Tibial artery (tissue), 4 donors: ENCODE measurements around the gene NEDD4L.

Experiments used
- DNase-seq, 2 donors: peaks; one replicate each; pipeline ENCODE4 v3.0.0-alpha.2; 2019
- H3K27ac ChIP-seq, 2 donors: fragments of 200-600 bp; sonication (generic) in 1 of 2; 1 replicate in 1 of 2; 2 replicates in 1 of 2; pipeline ENCODE4 v1.5.1; 2018 to 2019; ENCODE audit warnings: mild to moderate bottlenecking in 1 of 2
- H3K27me3 ChIP-seq, 2 donors: fragments of 200-600 bp; sonication (generic) in 1 of 2; one replicate each; pipeline versions ENCODE4 v1.5.1 to v1.6.0; 2016 to 2019
- H3K36me3 ChIP-seq, 3 donors: fragments of 200-600 bp; sonication (generic) in 2 of 3; one replicate each; pipeline ENCODE4 v1.5.1; 2016 to 2019; ENCODE audit warnings: mild to moderate bottlenecking in 2 of 3
- H3K4me1 ChIP-seq, 4 donors: fragments of 200-600 bp; sonication (generic) in 2 of 4; 1 replicate in 3 of 4; 2 replicates in 1 of 4; pipeline ENCODE4 v1.5.1; 2016 to 2019
- H3K4me3 ChIP-seq, 2 donors: fragments of 200-600 bp; sonication (generic) in 1 of 2; 1 replicate in 1 of 2; 2 replicates in 1 of 2; pipeline ENCODE4 v1.5.1; 2018 to 2019; ENCODE audit warnings: mild to moderate bottlenecking in 2 of 2
- H3K9me3 ChIP-seq, 3 donors: fragments of 200-600 bp; sonication (generic) in 1 of 3; one replicate each; pipeline ENCODE4 v1.5.1; 2016 to 2019
- intact Hi-C: fragments of 100-400 bp; cut with DNase I; formaldehyde crosslinking; loops from one replicate; pipeline ENCODE4 v1.15.0; 2023; ENCODE audit warnings: low total_unique reads
- TF ChIP-seq, protein P1 (sequence below), 2 experiments: fragments of 200-600 bp in 1 of 2; fragments of 450-650 bp in 1 of 2; IDR thresholded peaks; one replicate each; pipeline ENCODE4 v1.5.1; 2017 to 2019; ENCODE audit warnings: antibody characterized with exemption in 2 of 2, mild to moderate bottlenecking in 1 of 2, moderate library complexity in 1 of 2

NEDD4L gene

GRCh38 chr18:58391231-58391825, 347.3 kb downstream of the NEDD4L start:
- Histone ChIP-seq H3K27me3 (no peaks in the 10 kb centered on the region), H3K36me3 (peaks cover 0 to 53% (median 0%) of the 10 kb centered on the region in 3 donors), H3K27ac (no peak overlapping the region), H3K9me3 (no peaks in the 10 kb centered on the region), H3K4me3 (no peak overlapping the region), H3K4me1 (no peaks in the 10 kb centered on the region)
- intact Hi-C loops = no loop called here
- TF ChIP-seq, protein P1, sequence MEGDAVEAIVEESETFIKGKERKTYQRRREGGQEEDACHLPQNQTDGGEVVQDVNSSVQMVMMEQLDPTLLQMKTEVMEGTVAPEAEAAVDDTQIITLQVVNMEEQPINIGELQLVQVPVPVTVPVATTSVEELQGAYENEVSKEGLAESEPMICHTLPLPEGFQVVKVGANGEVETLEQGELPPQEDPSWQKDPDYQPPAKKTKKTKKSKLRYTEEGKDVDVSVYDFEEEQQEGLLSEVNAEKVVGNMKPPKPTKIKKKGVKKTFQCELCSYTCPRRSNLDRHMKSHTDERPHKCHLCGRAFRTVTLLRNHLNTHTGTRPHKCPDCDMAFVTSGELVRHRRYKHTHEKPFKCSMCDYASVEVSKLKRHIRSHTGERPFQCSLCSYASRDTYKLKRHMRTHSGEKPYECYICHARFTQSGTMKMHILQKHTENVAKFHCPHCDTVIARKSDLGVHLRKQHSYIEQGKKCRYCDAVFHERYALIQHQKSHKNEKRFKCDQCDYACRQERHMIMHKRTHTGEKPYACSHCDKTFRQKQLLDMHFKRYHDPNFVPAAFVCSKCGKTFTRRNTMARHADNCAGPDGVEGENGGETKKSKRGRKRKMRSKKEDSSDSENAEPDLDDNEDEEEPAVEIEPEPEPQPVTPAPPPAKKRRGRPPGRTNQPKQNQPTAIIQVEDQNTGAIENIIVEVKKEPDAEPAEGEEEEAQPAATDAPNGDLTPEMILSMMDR (IDR thresholded peaks at IDR 0.05) = no peak
- DNase-seq = no peak

DNA sequence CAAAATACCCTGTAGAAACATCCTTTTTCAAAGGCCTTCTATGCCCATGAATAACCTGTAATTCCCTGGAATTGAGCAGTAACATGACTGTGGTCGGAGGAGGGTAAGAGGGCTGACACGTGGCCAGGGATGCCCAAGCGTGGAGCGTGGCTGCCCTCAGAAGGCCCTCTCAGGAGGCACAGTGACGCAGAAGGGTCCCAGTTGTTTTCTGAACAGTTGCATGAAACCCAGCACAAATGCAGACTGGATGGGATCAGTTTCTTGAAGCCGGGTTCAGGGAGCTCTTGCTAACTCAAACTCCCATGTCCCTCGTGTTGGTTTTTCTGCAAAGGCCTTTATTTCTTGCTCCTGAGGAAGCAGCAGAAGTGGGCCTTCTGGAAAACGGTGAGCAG, 347.9 kb downstream of the NEDD4L start:
- no peak overlapping the region for H3K27ac ChIP-seq
- H3K4me3 ChIP-seq = no peak overlapping the region
- H3K9me3 ChIP-seq = no peaks in the 10 kb centered on the region
- no peaks in the 10 kb centered on the region for H3K4me1 ChIP-seq
- H3K36me3 ChIP-seq = peaks cover 0 to 47% (median 0%) of the 10 kb centered on the region in 3 donors
- intact Hi-C loops = no loop called here
- DNase-seq = peak in 1 of 2 donors; percentile 38
- TF ChIP-seq, protein P1 (IDR thresholded peaks at IDR 0.05) = no peak
- H3K27me3 ChIP-seq = no peaks in the 10 kb centered on the region

DNA sequence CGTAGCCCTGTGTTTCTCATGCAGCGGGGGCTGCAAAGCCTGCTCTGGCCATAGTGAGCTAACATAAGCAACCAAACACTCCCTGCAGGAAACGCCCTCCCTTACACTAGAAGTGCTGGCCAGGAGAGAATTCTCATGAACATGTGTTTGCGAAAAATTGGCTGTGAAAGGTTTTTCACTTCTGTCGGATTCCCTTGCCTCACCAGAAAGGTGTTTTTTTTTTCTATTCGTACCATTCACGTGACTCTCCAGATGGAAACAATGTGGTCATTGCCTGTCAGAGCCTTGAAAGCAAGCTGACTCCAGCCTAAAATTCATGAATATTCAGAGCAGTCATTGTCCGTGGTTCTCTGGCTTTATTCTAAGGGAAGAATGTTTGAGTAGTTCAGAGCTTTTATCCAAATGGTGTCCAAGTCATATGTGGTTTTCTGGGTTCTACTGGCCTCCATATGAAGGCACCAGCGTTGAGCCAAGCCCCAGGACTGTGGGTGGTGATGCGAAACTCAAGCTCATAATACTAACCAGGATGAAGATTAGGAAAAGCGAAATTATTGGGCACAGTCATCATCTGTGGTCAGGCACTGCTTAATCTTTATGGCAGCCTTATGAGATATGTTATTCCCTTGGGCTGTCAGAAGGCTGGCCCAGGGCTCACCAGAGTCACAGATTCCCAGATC, 348.4 kb downstream of the NEDD4L start:
- Histone ChIP-seq H3K4me3 (no peak overlapping the region), H3K27me3 (no peaks in the 10 kb centered on the region), H3K36me3 (peaks cover 0 to 46% (median 0%) of the 10 kb centered on the region in 3 donors), H3K27ac (no peak overlapping the region), H3K4me1 (no peaks in the 10 kb centered on the region), H3K9me3 (no peaks in the 10 kb centered on the region)
- TF ChIP-seq, protein P1 (IDR thresholded peaks at IDR 0.05) = no peak
- no peak for DNase-seq
- intact Hi-C loops = no loop called here

- Histone ChIP-seq H3K36me3 (peaks cover 0 to 46% (median 0%) of the 10 kb centered on the region in 3 donors), H3K27ac (no peak overlapping the region)
- TF ChIP-seq, protein P1 (IDR thresholded peaks at IDR 0.05) = no peak
These were observed 349.3 kb downstream of the NEDD4L start for GRCh38 chr18:58393295-58393694.

GRCh38 chr18:58394046-58394445, 350.0 kb downstream of the NEDD4L start:
- H3K27ac ChIP-seq = no peak overlapping the region
- DNase-seq = peak in 1 of 2 donors; percentile 16

More at GRCh38 chr18:58393295-58393694, 349.3 kb downstream of the NEDD4L start:
- H3K4me3 ChIP-seq = no peak overlapping the region
- intact Hi-C loops = no loop called here
- DNase-seq = peak in 1 of 2 donors; percentile 5
- H3K4me1 ChIP-seq = no peaks in the 10 kb centered on the region
- H3K27me3 ChIP-seq = no peaks in the 10 kb centered on the region
- no peaks in the 10 kb centered on the region for H3K9me3 ChIP-seq

More at GRCh38 chr18:58394046-58394445, 350.0 kb downstream of the NEDD4L start:
- intact Hi-C loops = no loop called here
- H3K9me3 ChIP-seq = no peaks in the 10 kb centered on the region
- no peaks in the 10 kb centered on the region for H3K27me3 ChIP-seq
- TF ChIP-seq, protein P1 (IDR thresholded peaks at IDR 0.05) = no peak
- H3K4me3 ChIP-seq = no peak overlapping the region
- peaks cover 0 to 41% (median 0%) of the 10 kb centered on the region in 3 donors for H3K36me3 ChIP-seq
- H3K4me1 ChIP-seq = no peaks in the 10 kb centered on the region
